Right forelimb (tissue), 1 donor: ENCODE measurements around the gene COL6A3.

Experiments used
- DNase-seq: peaks from one replicate; pipeline ENCODE4 v3.0.0-alpha.2; 2018

COL6A3 gene

GRCh38 chr2:237413777-237414661 is at the start of gene COL6A3:
Gene COL6A3, minus strand, starts transcription at chr2:237414164. Its CDS starts 17,347 bp downstream, at chr2:237396817.
- peak; percentile 90 for DNase-seq

GRCh38 chr2:237459741-237460174 is 45.8 kb upstream of the COL6A3 start:
- DNase-seq: no peak

- DNase-seq: no peak
Measured at GRCh38 chr2:237459226-237459625, 45.3 kb upstream of the COL6A3 start.

- no peak for DNase-seq
Measured at GRCh38 chr2:237458519-237458918, 44.6 kb upstream of the COL6A3 start.

- DNase-seq: no peak
Measured at GRCh38 chr2:237457388-237457941, 43.5 kb upstream of the COL6A3 start.

GRCh38 chr2:237456200-237456843 is 42.4 kb upstream of the COL6A3 start:
- no peak for DNase-seq

GRCh38 chr2:237455764-237456163 is 41.8 kb upstream of the COL6A3 start:
- no peak for DNase-seq

- no peak for DNase-seq
Measured at GRCh38 chr2:237453671-237454070, 39.7 kb upstream of the COL6A3 start.

- no peak for DNase-seq
Measured at GRCh38 chr2:237452861-237453260, 38.9 kb upstream of the COL6A3 start.

- DNase-seq: no peak
Measured at GRCh38 chr2:237451643-237452469, 37.9 kb upstream of the COL6A3 start.

GRCh38 chr2:237450583-237450982 is 36.6 kb upstream of the COL6A3 start:
- no peak for DNase-seq

GRCh38 chr2:237450108-237450507 is 36.1 kb upstream of the COL6A3 start:
- no peak for DNase-seq

GRCh38 chr2:237449193-237449881 is 35.4 kb upstream of the COL6A3 start:
- no peak for DNase-seq

GRCh38 chr2:237448626-237449025 is 34.7 kb upstream of the COL6A3 start:
- no peak for DNase-seq

- DNase-seq: no peak
Measured at GRCh38 chr2:237448171-237448570, 34.2 kb upstream of the COL6A3 start.

- peak; percentile 17 for DNase-seq
Measured at GRCh38 chr2:237447496-237447895, 33.5 kb upstream of the COL6A3 start.

GRCh38 chr2:237446338-237446665 is 32.3 kb upstream of the COL6A3 start:
- DNase-seq: peak; percentile 17

GRCh38 chr2:237445611-237446337 is 31.8 kb upstream of the COL6A3 start:
- DNase-seq: peak; percentile 19

GRCh38 chr2:237444071-237444470 is 30.1 kb upstream of the COL6A3 start:
- DNase-seq: no peak

GRCh38 chr2:237441605-237442274 is 27.8 kb upstream of the COL6A3 start:
- DNase-seq: no peak

- no peak for DNase-seq
Measured at GRCh38 chr2:237440819-237441281, 26.9 kb upstream of the COL6A3 start.
